DMS114 treated with DMSO at 0.1 percent for 48 hours (cell line): ENCODE data around the gene IL11.
"Not testable (repeated sequence)": the region's sequence is repeated elsewhere in the genome, so short reads cannot be mapped to it uniquely, and the experiment has no call there.

Experiments used
- DNase-seq: peaks from one replicate; lab custom pipeline; 2025; ENCODE audit not compliant: unreplicated experiment; lab: John Stamatoyannopoulos, UW

Gene IL11

DNA sequence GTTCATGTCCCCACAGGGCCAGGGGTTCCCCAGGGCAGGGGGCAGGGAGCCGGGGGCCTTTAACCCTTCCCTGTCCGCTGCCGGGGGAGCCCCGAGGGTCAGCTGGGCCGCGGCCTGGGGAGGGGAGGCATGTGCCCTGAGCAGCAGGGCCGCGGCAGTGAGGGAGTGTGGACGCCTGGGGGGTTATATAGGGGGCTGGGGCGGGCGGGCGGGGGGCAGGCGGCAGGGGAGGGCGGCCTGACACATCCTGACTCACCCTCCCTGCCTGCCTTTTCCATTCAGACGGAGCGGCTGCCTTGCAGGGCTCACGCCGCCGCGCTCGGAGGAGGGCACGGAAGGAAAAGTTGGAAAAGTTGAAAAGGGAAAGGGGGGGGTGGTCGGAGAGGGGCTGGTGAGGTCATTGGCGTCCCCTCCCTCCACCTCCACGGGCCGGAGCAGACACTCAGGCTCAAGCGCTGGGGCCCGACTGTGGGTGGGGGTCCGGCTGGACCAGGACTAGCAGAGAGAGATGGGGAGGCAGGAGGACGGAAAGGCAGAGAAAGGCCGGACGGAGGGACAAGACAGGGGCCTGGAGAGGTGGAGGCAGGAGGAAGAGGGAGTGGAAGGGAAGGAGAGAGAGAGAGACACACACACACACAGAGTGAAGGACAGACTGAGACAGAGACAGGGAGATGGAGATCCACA, at the start of gene IL11:
IL11 (minus strand) TSS at position 159 of the 684 bp plus-strand sequence; CDS start at position 6, 153 bp downstream.
- DNase-seq: no peak

DNA sequence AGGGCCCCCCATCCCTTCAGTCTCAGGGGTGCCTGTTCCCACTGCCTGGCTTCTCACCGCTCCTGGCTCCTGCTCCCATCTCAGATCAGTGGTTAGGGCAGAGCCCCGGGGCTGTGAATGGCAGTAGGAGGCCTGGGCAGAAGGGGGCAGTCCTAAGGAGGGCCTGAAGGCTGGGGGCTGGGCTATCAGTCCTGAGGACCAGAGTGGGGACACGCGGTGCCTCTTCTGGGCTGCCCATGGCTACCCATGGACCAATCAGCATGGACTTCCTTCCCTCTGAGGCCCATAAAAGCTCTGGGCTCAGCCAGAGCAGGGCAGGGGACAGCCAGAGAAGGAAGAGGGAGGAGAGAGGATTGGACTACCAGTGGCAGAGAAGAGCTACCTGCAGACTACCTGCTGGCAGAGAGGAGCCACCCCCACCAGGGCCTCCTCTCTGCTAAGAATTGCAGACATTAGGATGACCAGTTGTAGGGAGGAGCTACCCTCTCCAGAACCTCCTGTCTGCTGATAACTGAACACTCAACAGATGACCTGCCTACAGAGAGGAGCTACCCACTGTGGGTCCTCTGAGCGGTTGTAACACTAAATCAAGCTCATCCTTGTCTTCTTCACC, 49.5 kb upstream of the IL11 start:
- no peak for DNase-seq

DNA sequence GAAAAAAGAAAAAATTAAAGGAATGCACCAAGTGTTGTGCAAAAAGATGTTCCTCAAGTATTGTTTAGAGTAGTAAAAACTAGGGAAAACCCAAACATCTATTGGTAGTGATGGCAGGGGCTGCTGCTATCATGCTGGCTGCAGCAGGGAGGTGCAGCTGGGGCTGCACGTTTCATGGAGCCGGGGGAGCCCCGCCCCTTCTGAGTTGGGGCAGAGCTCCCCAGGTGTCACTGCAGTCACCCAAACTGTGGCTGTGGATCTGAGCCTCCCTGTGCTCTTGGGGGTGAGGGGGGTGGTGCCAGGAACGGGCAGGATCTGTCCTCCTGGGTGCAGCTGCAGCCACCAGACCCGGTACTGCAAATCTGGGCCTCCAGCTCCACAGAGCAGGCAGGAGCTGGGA, 48.8 kb upstream of the IL11 start:
- no peak for DNase-seq

DNA sequence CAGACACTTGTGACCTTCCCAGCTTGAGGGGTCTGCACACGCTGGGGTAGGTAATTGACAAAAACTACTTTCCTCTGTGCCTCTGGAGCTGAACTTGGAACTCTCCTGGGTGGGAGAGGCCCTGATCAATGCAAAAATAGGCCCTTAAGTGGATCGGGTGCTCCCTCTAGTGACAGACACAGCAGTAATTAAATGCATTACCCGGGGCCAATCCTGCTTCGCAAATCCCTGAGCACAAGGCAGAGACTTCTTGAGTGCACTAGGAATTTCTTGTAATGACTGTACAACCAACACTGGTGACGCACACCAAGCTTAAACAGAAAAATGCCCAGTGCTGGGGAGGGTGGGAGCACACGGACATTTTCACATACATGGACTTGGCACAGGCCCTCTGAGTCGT, 47.9 kb upstream of the IL11 start:
- peak; percentile 58 for DNase-seq

DNA sequence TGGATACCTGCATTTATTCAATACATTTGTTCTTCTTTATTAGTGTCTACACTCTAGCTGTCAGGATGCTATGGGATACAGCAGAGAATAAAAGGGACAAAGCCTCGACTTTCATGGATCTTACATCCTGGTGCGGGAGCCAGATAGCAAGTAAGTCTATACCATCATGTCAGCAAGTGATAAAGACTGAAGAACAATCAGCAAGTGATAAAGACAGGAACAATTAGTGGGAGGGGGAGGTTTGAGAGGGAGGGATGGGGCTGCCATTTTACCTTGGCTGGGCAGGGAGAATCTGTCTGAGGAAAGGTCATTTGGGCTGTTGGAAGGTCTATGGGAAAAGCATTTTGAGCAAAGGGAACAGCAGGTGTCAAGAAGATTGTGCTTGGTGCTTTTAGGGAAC, 39.9 kb upstream of the IL11 start:
- no peak for DNase-seq

DNA sequence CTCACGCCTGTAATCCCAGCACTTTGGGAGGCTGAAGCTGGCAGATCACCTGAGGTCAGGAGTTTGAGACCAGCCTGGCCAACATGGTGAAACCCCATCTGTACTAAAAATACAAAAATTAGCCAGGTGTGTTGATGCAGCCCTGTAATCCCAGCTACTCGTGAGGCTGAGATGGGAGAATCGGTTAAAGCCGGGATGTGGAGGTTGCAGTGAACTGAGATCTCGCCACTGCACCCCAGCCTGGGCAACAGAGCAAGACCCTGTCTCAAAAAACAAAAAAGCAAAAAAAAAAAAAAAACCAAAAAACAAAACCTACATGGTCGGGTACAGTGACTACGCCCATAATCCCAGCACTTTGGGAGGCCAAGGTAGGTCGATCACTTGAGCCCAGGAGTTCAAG, 38.9 kb upstream of the IL11 start:
- not testable (repeated sequence) for DNase-seq

DNA sequence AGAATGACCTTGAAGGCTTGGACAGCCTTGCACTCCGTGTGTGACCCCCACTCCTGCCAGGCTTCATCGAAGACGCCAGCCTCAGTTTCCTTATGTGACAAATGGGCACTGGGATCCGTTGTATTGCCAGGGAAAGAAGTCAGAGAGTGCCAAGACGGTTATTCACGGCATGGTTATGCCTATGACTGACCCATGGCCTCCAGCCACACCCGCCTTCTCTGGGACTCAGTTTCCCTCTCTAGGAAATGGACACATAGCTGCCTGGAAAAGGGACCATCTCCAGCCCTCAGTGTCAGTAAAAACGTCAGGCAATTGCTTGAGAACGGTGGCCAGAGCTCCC, 38.2 kb upstream of the IL11 start:
- DNase-seq: no peak

DNA sequence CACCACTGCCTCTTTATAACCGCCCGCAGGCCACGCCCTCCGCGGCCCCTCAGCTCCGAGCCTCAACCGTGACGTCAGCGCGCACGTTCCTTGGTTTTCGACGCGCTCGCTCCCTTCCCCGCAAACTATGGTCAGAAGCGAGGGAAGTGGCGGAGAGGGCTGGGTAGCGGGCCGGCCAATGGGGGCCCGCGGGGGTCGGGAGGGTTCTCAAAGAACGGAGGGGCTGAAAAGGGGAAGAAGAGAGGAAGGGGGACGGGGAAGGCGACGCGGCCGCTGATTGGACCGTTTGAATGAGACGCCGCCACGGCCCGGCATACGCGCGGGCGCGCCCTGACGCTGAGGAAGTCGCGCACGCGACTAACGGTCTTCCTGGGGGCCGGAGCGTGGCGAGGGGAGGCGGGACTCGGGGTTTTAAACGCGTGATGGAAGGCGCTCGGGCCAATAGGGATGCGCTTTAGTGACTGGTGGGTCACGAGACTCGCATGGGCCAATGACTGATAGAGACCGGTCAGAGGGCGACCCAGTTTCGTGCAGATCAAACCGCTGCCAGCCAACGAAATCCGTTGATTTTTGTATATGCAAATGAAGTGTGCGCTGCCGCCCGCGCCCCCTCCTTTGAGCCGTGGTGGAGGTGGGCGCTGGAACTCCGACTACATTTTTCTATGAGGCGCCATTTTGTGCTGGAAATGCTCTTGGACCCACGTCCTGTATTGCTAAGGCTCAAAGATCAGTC, 37.7 kb upstream of the IL11 start:
- DNase-seq: peak; percentile 98

DNA sequence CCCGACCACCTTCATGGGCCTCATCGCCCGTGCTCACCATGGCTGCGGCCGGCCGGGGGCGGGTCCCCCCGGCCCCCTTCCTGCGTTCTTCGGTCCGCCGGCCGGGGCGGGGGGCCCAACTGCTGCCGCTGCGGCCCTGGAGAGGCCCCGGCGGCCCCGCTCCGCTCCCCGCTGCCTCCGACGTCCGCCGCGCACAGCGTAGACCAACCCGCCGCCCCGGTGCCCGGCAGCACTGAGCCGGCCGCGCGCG, 37.2 kb upstream of the IL11 start, which contains the start of gene UBE2S:
UBE2S (minus strand) TSS at position 239 of the 250 bp plus-strand sequence; CDS start at position 40, 199 bp downstream.
- not testable (repeated sequence) for DNase-seq

DNA sequence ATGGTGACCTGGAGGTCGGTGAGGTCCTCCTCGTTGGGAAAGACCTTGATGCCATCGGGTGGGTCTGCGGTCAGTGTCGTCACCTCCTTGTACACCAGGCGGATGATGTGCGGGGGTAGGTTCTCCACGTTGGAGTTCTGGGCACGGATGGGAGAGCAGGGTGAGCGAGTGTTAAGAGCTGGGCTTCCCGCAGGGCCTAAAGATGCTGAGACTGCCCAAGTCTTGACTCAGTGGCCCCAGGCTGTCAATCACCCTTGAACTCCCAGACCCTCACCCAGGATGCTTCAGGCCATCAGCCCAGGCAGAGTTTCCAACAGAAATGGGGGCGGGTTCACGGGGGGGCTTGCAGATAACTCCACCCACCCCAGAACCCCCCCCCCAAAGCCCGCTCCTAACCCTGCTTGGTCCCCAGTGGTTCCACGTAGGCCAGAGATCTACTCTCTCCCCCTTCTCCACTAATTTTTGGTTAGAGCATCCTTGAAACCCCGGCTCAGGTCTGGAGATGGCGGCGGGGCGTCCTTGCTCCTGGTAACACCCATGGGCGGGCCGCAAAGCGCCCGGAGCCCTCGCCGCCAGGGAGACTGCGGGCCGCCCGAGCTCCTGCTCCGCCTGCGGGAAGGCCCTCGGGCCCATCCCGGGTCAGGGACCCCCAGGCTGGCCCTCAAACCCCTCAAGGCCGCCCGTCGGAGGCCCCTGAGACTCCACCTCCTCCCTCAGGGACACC, 36.7 kb upstream of the IL11 start:
- no peak for DNase-seq

DNA sequence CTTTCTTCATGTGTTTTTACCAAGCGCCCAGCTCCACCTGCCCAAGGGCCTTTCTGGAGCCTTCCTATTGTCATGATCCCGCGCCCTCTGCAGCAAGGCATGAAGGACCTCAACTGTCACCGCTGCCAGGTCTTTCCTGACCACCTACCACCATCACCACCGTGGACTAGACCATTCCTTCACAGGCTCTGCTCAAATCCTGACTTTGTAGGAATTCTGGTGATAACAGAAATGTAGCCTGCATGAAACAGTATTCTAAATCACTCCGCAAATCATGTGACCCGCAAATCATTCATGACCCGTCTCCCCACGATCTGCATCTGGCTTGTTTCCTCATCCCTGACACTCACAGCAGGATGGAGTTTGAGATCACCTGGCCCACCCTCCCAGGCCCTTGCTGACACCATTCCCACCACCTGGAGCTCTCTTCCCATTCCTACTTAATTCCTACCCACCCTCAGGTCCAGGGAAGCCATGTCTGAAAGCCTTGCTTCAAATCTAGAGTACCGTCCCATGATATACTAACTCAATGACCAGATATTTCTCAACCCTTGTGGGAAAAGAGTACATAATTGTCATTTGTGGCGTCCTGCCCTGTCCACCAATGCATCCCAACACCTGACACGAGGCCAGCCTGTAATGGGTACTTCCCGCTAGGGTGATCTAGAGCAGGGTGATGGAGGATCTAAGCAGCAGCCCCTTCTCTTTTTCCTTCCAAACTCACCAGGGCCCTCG, 36.0 kb upstream of the IL11 start:
- no peak for DNase-seq

DNA sequence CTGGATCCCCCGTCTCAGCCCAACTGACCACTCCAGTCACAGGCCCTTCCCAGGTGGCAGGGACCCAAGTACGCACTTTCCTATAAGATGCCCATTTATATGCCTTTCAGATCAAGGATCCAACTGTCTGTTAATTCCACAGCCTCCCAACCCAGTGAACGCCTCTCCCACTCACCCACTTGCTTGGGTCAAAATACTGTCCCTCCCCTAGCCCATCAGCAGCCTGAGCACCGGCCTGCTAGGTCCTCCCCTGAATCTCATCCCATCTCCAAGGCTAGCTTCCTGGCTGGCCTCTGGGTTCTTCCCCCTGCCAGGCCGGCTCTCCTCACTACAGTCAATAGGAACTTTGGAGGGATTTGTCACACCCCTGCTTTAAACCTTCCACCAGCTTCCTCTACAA, 35.4 kb upstream of the IL11 start:
- no peak for DNase-seq

DNA sequence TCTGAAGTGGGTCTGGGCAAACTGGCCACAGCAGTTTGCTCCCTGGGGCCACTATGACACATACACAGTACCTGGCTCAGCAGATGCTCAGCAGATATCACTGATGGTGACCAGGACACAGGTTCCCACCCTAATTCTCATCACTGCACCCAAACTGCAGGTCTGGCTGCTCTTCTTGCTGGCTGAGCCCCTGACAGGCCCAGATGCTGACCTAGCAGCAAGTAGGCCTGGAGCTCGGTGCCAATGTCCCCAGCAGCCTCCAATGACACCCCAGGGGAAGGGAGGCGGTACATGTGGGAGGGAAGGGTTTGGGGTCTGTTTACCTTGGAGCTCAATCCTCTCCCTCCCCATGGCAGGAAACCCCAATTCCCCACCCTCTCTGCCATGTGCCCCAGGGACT, 32.2 kb upstream of the IL11 start:
- DNase-seq: no peak

DNA sequence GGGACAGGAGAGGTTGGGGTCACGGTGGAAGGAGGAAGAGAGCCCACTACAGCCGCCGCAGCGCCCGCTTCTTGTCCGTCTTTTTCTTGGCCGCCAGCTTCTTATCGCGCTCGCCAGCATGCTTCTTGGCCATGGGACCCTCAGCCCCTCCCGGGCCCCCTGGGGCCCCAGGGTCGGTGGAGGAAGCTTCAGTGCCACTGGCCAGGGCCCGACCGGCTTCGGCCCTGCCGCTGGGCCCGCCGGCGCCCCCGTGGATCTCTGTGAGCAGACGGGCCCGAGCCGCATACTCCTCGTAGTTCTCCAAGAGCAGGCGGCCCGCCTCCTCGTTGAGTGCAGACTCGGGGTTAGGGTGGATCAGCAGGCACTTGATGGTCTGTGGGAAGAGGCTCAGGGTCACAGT, 31.1 kb upstream of the IL11 start:
- not testable (repeated sequence) for DNase-seq

DNA sequence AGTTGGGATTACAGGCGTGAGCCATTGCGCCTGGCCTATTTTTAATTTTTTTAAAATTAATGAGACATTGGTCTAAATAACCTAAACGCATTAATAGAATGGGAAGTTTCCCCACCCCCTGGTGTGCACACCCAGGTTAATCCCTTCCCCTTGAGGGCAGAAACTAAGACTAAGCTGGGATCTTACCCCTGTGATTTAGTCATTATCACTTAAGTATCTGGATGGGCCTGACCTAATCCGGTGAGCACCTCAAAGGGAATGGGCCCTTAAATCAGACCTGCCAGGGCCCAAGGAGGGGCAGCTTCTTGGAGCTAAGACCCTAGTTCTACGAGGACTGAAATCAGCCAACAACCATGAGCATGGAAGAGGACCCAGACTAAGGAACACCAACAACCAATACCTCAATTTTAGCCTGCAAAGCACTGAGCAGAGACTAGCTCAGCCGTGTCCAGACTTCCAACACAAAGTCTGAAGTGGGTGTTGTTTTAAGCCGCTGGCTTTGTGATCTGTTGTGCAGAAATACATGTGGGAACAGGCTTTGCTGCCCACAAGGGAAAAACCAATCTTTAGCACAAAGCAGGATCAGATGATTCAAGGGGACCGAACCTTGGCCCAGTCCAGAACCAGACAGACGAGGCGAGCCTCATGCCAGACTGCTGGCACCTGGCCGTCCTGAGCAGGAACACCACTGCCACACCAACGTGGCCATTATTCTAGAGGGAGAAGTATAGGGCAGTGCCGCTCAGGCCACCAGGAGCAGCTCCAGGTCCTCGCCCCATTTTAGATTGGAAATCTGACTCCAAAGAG, 30.2 kb upstream of the IL11 start:
- DNase-seq: no peak

DNA sequence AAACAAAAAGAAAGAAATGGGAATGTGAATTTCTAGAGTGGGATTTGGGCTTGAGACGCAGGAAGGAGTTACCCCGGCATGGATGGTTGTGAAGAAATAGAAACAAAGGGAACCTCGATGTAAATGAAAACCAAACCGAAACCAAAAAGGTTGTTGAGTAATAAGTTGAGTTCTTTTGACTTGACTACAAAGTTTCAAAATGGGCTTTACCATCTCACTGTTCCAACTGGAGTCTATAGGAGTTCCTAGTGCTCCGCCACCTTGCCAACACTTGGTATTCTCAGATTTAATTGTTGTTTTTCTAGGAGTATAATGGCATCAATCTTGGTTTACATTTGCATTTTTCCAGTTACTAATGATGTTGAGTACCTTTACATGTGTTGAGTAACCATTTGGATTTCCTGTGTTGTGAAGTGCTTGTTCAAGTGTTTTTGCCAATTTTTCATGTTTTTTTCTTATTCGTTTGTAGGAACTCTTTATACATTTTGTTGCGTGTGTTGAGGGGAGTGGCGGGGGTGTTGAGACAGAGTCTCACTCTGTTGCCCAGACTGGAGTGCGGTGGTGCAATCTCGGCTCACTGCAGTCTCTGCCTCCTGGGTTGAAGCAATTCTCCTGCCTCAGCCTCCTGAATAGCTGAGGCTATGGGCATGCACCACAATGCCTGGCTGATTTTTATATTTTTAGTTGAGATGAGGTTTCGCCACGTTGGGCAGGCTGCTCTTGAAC, 28.1 kb upstream of the IL11 start:
- no peak for DNase-seq

DNA sequence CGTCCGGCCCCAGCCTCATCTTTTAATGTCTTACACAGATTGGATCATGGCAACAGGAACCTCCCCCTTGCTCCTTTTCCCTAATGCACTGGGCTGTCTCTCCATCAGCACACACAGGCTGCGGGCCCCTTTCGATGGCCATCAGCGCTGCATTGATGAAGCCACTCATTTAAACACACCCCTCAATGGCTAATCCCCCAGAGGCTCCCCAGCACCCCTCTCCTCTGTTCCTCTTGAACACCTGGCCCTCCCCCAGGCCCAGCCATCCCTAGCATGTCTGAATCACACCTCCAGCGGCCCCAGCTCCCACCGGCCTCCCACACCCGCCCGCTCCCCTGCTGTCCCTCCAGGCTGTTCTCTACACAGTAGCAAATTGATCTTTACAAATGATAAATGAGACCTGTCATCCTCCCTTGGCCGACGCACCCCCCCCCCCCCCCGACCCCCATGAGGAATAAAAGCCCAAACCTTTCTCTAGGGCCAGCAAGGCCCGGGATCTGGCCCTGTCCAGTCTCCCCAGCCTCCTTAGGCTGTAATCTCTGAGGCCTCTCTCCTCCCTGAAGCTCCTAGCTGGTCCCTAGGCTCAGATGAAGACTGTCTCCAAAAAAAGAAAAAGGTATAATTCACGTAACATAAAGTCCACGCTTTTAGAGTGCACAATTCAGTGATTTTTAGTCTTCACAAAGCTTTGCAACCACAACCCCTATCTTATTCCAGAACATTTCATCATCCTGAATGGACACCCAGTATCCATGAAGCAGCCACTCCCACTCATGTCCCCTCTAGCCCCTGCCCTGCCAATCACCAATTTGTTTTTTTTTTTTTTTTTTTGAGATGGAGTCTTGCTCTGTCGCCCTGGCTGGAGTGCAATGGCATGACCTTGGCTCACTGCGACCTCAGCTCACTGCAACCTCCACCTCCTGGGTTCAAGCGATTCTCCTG, 22.8 kb upstream of the IL11 start:
- DNase-seq: no peak

DNA sequence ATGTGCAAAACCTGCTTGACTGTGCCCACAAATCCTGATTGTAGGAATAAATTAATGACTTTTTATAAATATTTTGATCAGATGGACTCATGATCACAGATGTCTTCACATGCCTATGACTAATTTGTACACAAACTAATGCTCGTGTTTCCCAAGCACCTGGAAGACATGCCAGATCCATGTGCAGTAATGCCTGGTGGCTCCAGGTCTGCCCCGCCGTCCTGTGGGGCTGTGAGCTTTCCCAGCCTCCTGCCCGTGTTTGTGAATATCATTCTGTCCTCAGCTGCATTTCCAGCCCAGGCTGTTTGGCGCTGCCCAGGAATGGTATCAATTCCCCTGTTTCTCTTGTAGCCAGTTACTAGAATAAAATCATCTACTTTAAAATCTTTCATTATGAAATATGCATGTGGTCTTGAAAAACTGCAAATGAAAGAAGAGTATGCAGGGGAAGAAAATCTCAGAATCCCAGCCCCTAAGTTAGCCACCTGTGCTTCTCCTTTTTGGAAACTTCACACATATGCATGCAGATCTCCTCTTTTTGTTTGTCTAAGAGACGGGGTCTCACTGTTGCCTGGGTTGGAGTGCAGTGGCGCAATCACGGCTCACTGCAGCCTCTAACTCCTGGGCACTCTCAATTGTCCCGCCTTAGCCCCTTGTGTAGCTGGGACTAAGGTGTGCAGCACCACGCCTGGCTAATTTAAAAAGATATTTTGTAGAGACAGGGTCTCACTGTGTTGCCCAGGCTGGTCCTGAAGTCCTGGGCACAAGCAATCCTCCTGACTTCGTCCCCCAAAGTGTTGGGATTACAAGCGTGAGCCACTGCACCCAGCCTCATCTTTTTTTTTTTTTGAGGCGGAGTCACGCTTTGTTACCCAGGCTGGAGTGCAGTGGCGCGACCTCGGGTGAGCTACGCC, 21.7 kb upstream of the IL11 start:
- DNase-seq: no peak
